Keratinocyte (primary cell): ENCODE measurements around the gene CYCS. TPM values are rescaled to one million over a fixed set of nuclear protein-coding genes. Genes with fewer than 3 reads are reported as not detected.

Experiments
- DNase-seq: peaks from one replicate; pipeline ENCODE4 v3.0.0-alpha.2; 2011; ENCODE audit warnings: low read depth, missing footprints, low spot score
- FAIRE-seq: peaks from 2 replicates; lab custom pipeline; 2011; peaks lifted over from hg19 to GRCh38; lab: Jason Lieb, UNC
- H2AFZ ChIP-seq: 2 replicates; pipeline ENCODE4 v1.6.0; 2012; ENCODE audit warnings: low read length, control low read depth, inconsistent platforms; ENCODE audit not compliant: control insufficient read depth
- H3K27ac ChIP-seq: 2 replicates; pipeline ENCODE4 v1.5.1; 2011; ENCODE audit warnings: low read length; ENCODE audit not compliant: control insufficient read depth, insufficient read depth
- H3K27me3 ChIP-seq: 3 replicates; pipeline ENCODE4 v1.6.0; 2011; ENCODE audit warnings: low read length; ENCODE audit not compliant: control insufficient read depth, insufficient read depth; ENCODE audit errors: extremely low read depth
- H3K36me3 ChIP-seq, 2 experiments: 2 replicates in 1 of 2; 3 replicates in 1 of 2; pipeline ENCODE4 v1.5.1; 2011; ENCODE audit warnings: low read length in 2 of 2, mild to moderate bottlenecking in 1 of 2; ENCODE audit not compliant: control insufficient read depth in 2 of 2, insufficient read depth in 2 of 2; ENCODE audit errors: extremely low read depth in 1 of 2
- H3K4me1 ChIP-seq: 3 replicates; pipeline ENCODE4 v1.5.1; 2011; ENCODE audit warnings: low read length; ENCODE audit not compliant: control insufficient read depth, insufficient read depth; ENCODE audit errors: extremely low read depth
- H3K4me2 ChIP-seq: 3 replicates; pipeline ENCODE4 v1.6.0; 2011; ENCODE audit warnings: low read depth, low read length; ENCODE audit not compliant: control insufficient read depth, insufficient read depth; ENCODE audit errors: extremely low read depth
- H3K4me3 ChIP-seq, 3 experiments: fragments of 200-600 bp in 1 of 3; sonication (generic) in 1 of 3; 2 replicates in 2 of 3; 3 replicates in 1 of 3; pipeline ENCODE4 v1.5.1; 2011 to 2016; ENCODE audit warnings: low read length in 3 of 3, mild to moderate bottlenecking in 3 of 3, control low read depth in 2 of 3, inconsistent platforms in 1 of 3, low read depth in 1 of 3, mixed read lengths in 1 of 3, mixed run types in 1 of 3, moderate library complexity in 1 of 3; ENCODE audit not compliant: control insufficient read depth in 2 of 3, insufficient read depth in 2 of 3; ENCODE audit errors: extremely low read depth in 1 of 3
- H3K79me2 ChIP-seq: 2 replicates; pipeline ENCODE4 v1.6.0; 2012; ENCODE audit warnings: low read length; ENCODE audit not compliant: control insufficient read depth, insufficient read depth
- H3K9ac ChIP-seq: 3 replicates; pipeline ENCODE4 v1.6.0; 2011; ENCODE audit warnings: low read length; ENCODE audit not compliant: control insufficient read depth, insufficient read depth; ENCODE audit errors: extremely low read depth
- H3K9me1 ChIP-seq: 3 replicates; pipeline ENCODE4 v1.6.0; 2011; ENCODE audit warnings: low read length; ENCODE audit not compliant: control insufficient read depth, insufficient read depth; ENCODE audit errors: extremely low read depth
- H3K9me3 ChIP-seq: 2 replicates; pipeline ENCODE4 v1.5.1; 2012; ENCODE audit warnings: low read depth, low read length; ENCODE audit not compliant: control insufficient read depth
- H4K20me1 ChIP-seq: 3 replicates; pipeline ENCODE4 v1.6.0; 2011; ENCODE audit warnings: low read length; ENCODE audit not compliant: control insufficient read depth, insufficient read depth; ENCODE audit errors: extremely low read depth
- CTCF ChIP-seq, 3 experiments: IDR thresholded peaks in 1 of 3; conservative IDR thresholded peaks in 1 of 3; optimal IDR thresholded peaks in 1 of 3; 2 replicates in 2 of 3; 3 replicates in 1 of 3; pipeline versions ENCODE3 to v1.5.1; 2011; ENCODE audit warnings: low read length in 3 of 3, mild to moderate bottlenecking in 3 of 3, moderate library complexity in 2 of 3, control low read depth in 1 of 3, inconsistent platforms in 1 of 3; ENCODE audit not compliant: insufficient read depth in 2 of 3; ENCODE audit errors: extremely low read depth in 1 of 3
- EZH2 ChIP-seq: IDR thresholded peaks from one replicate; pipeline ENCODE4 v1.6.1; 2012; ENCODE audit warnings: inconsistent platforms, mild to moderate bottlenecking, low read length, moderate library complexity
- dilution Hi-C: fragments of 300-500 bp; cut with MboI; formaldehyde crosslinking; loops from one replicate; pipeline ENCODE4 v1.7.0; 2020; ENCODE audit warnings: low sequenced_read_pairs; ENCODE audit not compliant: extremely low pct_ligation_motif_present
- polyA plus RNA-seq, 5 experiments: library from polyadenylated mRNA; depleted of rRNA in 3 of 5; stranded (reverse) in 3 of 5; stranded (forward) in 1 of 5; unstranded in 1 of 5; fragments of >200 nt; gene quantifications; 1 replicate in 1 of 5; 2 replicates in 3 of 5; 3 replicates in 1 of 5; pipeline versions ENCODE4 v1.2.1 to v1.2.3, GENCODE V29; 2011 to 2012; ENCODE audit warnings: missing spikeins in 2 of 5, low read depth in 1 of 5, low replicate concordance in 1 of 5

The CYCS gene
- polyA plus RNA-seq, 1 donor (not counting 4 experiments of a cell fraction or from before 2014, with no cell fraction given), result 176 TPM

GRCh38 chr7:25077096-25077495 lies 48.0 kb downstream of the CYCS start:
- no peaks in the 10 kb centered on the region for H3K36me3 ChIP-seq
- H3K9me1 ChIP-seq, result no peaks in the 10 kb centered on the region
- H3K79me2 ChIP-seq, result no peaks in the 10 kb centered on the region
- DNase-seq (no peak), FAIRE-seq (no peak)
- TF ChIP-seq EZH2 (no peak), CTCF (optimal IDR thresholded peaks at IDR 0.05 in 1 of 3, IDR thresholded peaks at IDR 0.05 in 1 of 3, conservative IDR thresholded peaks at IDR 0.05 in 1 of 3; ENCODE audit: extremely low read depth in 1 of 3, insufficient read depth in 2 of 3, low read length in 3 of 3) (no peak)
- H4K20me1 ChIP-seq, result no peaks in the 10 kb centered on the region
- H3K4me3 ChIP-seq, result no peak overlapping the region
- H3K9ac ChIP-seq, result no peak overlapping the region
- H3K4me1 ChIP-seq, result no peaks in the 10 kb centered on the region
- dilution Hi-C loops, result no loop called here
- H3K27me3 ChIP-seq, result no peaks in the 10 kb centered on the region
- no peak overlapping the region for H3K4me2 ChIP-seq
- H2AFZ ChIP-seq, result no peak overlapping the region
- no peak overlapping the region for H3K27ac ChIP-seq
- H3K9me3 ChIP-seq, result no peaks in the 10 kb centered on the region

- Histone ChIP-seq H3K27ac (no peak overlapping the region), H3K9ac (no peak overlapping the region), H3K27me3 (no peaks in the 10 kb centered on the region), H3K9me3 (no peaks in the 10 kb centered on the region), H3K79me2 (no peaks in the 10 kb centered on the region), H4K20me1 (no peaks in the 10 kb centered on the region), H3K36me3 (no peaks in the 10 kb centered on the region), H2AFZ (no peak overlapping the region), H3K9me1 (no peaks in the 10 kb centered on the region), H3K4me2 (no peak overlapping the region), H3K4me1 (no peaks in the 10 kb centered on the region), H3K4me3 (no peak overlapping the region)
- no peak for TF ChIP-seq EZH2
- TF ChIP-seq CTCF (optimal IDR thresholded peaks at IDR 0.05 in 1 of 3, IDR thresholded peaks at IDR 0.05 in 1 of 3, conservative IDR thresholded peaks at IDR 0.05 in 1 of 3; ENCODE audit: extremely low read depth in 1 of 3, insufficient read depth in 2 of 3, low read length in 3 of 3), result no peak
- DNase-seq, result no peak
- dilution Hi-C loops, result no loop called here
- FAIRE-seq, result no peak
Observed at GRCh38 chr7:25075459-25075858, 49.6 kb downstream of the CYCS start.
